HG02973 (cell line): ENCODE data around the gene FCN2.

ENCODE experiments used
- ATAC-seq: cut with Tn5 transposase; IDR thresholded peaks from one replicate; pipeline ENCODE4 v1.9.1; 2021; ENCODE audit warnings: moderate library complexity; ENCODE audit not compliant: unreplicated experiment

The FCN2 gene

DNA sequence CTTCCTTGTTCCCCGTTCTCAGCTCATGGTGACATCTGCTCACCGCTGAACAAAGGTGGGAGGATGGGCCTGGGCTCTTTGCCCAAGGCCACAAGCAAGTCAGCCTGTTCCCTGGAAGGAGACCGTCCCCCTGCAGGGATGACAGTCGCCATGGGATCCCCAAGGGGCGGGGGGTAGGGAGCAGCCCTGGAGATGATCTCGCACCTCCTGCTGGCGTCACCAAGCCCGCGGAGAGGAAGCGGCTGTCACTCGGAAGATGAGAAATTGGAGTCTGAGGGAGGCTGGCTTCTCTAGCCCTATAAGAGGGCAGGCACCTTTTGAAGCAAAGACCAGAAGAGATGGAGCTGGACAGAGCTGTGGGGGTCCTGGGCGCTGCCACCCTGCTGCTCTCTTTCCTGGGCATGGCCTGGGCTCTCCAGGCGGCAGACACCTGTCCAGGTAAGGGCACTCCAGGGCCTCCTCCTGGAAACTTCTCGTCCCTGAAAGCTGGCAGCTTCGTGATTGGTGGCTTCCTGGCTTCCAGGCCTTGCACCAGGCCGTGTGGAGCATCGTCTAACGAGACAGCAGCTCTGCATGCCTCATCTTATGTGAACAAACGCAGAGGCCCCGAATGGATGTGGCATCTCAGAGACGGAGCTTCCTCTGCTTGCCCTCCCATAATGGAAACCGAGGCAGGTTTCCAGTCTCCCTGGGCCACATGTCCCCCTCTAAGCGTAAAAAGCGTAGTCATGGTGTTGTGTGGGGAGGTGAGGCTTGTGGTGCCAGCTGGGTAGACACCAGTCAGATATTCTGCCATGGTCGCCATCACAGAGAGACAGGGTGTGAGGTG, at the start of gene FCN2:
Gene FCN2, plus strand, starts transcription at position 327 of the 829 bp plus-strand sequence. Its CDS starts 12 bp downstream, at position 339.
- no peak for ATAC-seq

DNA sequence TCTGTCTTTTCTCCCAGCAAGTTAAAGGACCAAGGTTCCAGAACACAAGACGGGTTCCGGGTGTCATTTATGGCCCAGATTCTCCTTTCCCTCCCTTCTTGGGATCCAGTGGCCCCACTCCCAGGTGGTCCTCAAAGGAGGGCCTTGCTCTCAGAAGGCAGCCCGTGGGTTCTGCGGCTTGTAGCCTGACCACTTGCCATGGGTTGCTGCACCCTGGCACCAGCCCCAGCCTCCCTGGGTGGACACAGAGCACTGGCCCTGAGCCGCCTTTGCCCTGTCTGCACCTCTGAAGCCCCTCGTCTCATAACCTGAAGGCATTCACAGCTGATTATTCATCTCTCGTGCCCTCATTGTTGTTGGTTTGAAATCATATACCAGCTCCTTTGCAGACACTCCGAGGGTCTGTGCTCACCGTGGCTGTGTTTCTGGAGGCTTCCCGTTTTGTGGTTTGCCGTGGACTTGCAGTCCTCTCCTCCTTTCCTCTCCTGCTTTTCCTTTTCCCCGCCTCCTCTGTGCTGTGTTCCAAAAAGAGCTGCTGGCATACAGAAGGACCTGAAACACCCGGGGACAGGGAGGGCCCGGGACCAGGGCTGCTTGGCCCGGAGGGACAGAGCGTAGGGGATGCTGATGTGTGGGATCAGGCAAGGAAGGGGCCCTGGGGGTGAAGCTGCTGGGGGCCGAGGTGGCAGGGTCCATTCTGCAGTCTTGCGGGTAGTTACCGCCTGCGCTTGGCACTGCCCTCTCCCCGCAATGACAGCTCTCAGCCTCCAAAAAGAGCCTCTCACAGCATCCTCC, 49.5 kb upstream of the FCN2 start:
- ATAC-seq, result no peak

DNA sequence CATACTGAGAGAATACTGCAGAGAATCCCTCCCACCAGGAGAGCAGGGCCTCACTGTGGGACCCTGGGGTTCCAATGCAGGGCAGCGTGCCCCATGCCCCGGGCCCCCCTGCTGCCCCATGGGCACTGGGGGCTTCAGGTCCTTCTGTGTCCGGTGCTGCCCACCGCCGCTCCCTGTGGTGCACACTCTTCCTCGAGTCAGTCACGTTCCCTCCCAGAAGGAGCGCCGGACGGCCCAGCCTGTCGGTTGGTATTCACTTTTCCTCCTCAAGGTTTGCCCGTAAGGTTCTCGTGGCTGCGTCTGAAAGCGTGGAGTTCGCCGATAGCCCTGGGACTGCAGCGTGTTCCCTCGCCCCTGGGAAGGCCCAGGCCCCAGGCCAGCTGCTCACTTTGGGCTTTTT, 48.1 kb upstream of the FCN2 start:
- no peak for ATAC-seq

DNA sequence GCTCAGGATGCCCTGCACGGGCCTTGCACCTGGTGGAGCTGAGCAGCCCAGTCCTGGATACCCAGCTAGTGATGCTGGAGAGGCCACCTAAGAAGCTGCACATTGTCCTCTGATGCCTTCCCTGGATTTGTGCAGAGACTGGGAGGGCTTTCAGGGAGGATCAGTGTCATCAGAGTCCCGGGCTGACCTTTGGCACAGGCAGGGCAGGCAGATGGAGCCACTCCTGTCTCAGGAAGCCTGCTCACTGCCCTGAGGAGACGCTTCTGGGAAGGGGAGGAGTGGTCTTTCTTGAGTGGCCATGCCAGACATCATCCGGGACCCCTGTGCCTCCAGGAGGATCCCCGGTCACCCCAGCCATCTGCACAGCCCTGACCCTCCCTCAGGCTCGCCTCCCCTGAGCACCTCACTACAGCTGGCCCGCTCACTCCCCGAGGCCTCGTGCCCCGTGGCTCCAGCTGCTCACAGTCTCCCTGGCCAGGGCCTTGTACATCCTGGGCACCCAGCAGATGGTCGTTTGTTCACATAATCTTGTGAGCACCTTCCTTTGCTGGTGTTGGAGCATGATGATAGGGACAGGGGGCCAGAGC, 47.2 kb upstream of the FCN2 start:
- no peak for ATAC-seq

DNA sequence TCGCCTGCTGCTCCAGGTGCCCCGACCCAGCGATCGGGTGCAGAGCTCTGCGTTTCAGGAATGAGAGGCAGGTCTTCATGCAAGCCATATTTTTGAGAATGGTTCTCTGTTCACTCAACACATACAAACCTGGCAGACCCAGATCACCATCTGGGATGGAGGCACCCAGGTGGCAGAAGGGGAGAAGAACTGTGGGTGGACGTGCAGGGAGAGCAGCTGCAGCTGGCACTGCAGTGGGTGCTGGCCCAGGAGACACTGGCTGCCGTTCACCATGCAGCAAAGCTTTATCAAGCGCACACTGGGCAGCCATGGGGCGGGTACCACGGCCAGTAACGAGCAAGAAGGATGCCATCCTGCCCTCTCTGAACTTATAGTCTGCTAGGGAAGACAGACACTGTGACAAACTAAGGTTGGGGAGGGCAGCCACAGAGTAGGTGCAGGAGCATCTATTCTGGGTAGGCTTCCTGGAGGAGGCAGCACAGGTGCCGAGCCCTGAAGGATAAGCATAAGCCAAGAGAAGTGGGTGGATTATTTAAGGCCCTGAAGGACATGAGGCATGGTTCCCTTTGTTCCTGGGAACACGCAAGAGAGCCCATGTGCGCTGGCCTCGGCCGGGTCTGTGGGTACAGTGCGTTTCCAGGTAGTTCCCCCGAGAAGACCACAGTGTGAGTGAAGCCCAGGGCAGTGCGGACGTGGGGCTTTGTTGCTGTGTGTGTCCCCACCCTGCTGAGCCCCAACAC, 46.2 kb upstream of the FCN2 start:
- ATAC-seq, result no peak

DNA sequence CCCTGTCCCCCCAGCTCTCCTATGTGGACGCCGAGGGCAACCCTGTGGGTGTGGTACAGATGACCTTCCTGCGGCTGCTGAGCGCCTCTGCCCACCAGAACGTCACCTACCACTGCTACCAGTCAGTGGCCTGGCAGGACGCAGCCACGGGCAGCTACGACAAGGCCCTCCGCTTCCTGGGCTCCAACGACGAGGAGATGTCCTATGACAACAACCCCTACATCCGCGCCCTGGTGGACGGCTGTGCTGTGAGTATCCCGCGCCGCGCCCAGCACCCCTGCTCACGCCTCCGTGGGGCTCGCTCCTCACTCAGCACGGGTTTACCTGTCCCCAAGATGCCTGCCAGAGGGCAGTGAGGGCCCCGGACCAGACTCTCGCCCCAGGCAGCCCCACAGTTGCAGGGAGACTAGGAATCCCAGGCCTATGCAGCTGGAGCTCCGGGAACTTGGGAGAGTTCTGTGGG, 45.6 kb upstream of the FCN2 start:
- no peak for ATAC-seq

DNA sequence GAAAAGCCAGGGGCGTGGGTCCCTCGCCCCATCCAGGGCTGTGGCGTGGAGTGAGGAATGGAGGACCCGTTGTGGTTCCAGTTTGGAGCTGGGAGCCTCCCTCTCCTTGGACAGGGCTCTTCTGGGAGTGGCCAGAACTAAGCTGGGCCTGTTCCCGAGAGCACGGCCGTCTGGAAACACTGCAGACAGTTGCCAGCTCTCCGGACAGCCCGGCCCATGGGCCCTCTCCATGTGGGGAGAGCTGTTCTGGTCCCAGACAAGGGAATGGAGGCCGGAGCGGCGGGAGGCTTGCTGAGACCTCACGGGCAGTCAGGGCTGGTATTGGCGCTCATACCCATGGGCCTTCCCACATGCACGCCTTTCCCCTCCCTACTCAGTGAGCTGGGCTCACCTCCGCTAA, 45.2 kb upstream of the FCN2 start:
- ATAC-seq, result no peak

DNA sequence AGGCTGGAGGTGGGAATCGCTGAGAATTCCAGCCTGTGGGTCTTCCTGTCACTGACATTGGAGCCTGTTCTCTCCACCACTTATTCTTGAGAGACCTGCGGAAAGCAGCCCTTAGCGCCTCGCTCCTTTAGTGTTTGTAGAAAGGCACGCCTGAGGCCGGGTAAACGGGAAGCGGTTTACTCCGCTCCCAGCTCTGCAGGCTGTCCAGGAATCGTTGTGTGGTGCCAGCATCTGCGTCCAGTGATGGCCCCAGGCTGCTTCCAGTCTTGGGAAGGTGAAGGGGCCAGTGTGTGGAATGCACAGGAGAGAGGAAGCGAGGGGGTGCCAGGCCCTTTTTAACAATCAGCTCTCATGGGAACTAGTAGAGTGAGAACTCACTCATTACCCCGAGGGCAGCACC, 44.6 kb upstream of the FCN2 start:
- ATAC-seq, result no peak

DNA sequence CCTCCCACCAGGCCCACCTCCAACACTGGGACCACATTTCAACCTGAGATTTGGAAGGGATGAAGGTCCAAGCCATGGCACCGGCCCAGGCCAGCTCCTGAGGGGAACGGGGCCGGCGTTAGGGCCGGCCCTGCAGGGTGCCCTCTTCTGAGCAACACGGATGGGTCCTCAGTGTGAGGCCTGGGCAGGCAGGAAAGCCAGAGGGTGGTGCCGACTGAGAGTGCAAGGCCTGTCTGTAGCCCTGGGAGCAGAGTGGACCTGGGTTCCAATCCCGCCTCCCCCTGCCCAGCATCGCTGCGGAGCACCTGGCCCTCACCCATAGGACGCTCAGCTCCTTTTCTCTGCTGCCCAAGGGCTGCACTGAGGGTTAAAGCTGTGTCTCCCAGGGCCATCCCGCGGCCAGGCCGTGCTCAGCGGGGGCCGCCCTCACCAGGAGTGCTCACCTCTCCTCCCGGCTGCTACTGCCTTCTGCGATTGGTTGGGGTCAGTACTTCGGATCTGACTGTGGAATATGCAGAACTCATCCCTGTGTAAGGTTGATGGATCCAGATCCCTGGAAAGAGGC, 44.1 kb upstream of the FCN2 start:
- ATAC-seq, result no peak

DNA sequence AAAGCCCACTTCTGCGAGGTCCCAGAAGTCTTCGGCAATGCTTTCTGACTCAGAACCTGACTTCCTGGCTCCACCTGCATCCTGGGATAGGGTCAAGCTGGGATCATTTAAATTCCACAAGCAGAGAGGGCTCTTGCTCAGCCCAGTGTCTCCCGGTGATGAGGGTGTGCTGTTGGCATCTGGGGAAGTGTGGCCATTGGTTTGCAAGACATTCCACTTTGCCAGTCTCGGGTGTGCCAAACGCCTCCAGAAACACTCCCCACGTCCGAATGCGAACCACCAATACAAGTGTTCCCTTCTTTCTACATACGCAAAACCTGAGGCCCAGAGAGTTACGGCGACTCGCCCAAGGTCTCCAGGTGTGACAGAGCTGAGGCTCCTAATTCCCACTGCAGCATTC, 43.1 kb upstream of the FCN2 start:
- ATAC-seq, result no peak

DNA sequence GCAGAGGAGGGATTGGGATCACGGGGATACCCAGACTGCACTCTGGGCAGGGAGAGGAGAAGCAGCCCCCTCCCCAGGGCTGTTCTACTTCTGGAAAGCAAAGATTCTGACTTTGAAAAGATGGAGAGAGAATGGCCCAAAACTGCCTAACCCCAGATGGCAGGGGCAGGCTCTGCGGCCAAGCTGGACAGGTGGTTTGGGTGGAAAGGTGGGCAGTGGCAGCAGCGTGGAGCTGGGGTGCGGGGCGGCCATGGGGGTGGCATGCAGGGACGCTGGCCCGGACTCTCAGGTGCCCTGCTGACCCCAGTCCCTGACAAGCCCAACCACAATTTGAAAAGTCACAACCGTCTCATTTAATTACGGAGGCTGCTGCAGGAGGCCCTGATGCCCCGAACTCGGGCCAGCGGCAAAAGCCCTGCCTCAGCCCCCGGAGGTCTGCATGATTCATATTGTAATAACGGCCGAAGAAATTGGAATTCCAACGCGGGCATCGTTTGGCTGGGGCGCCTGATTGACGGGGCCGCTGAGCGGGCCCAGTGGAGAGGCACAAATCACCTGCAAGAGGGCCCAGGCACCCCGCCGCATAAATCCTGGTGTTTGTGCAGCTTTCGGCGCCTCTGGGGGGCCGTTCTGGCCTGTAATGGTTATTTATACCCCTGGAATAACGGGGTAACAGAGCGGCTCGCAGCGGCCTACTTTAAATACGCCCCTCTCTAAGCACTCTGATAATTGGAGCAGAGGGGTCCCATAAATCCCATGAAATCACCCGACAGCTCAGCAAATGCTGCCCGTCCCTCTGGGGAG, 41.8 kb upstream of the FCN2 start:
- ATAC-seq, result no peak

DNA sequence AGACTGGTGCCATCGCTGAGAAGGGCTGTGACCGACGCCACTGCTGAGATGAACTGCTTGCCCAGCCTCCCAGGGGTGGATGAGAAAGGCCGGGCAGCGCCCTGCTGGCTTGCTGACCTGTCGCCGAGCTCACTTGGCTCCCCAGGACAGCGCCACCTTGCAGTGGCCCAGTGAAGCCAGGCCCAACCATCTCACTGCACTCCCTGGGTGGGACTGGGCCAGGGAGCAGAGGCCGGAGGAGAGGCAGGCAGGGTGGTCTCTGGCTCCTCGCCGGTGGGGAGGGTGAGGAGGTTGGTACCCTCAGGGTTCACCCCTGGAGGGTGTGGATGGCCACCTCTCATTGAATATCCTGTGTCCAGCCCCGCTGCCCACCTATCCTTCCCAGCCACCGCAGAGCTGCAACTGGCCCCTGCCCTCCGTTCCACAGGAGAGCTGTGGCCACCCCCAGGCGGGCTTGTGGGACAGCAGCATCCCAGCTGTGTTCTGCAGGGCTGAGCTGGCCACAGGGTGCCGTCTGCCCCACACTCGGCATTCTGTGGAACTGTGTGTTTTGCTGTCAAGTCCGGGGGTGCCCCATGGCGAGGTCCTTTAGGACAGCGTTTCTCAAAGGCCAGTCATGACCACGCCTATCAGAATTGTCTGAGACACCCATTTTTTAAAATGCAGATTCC, 41.0 kb upstream of the FCN2 start:
- ATAC-seq, result no peak

DNA sequence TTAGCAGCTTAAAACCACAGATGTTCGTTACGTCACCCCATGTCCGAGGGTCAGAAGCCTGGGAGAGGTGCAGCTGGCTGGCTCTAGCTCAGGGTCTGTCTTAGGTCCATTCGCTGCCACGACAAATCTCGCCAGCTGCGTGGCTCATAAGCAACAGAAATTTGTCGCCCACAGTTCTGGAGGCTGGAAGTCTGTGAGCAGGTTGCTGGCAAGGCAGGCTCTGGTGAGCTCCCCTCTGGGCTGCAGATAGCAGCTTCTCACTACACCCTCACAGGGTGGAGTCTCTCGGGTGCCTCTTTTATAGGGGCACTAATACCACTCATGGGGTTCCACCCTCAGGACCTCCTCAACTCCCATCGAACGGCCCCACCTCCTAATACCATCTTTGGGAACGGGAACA, 40.1 kb upstream of the FCN2 start:
- ATAC-seq, result no peak

DNA sequence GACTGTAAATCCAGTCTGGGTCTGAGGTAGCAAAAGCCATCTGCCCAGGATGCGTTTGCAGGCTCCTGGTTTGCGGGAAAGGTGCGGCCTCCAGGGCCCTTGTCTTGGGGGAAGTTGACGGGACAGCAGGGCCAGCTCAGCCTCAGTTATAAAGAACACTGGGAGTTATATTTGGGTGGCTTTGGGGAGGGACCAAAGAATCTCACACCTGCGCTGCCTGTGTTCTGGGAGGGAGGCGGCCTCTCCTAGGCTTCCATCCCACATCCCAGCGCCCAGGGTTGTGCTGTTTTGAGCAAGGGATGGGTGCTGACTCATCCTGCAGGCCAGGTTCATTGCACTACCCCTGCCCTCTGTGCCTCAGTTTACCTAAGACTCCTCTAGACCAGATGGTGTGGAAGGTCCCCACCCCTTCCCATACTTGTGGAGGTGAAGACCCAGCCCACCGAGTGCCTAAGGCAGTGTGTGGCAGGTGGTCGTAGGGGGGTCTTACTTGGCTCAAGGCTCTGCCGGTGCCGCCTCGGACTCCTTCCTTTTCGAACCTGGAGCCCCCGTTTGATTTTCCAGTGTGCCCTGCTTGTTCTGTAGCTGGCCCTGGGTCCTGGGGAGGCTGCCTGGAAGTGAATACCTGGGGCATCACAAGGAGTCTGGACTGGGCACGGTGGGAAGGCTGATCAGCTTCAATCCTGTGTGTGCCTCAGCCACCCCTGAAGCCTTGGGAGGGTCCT, 39.3 kb upstream of the FCN2 start:
- no peak for ATAC-seq

DNA sequence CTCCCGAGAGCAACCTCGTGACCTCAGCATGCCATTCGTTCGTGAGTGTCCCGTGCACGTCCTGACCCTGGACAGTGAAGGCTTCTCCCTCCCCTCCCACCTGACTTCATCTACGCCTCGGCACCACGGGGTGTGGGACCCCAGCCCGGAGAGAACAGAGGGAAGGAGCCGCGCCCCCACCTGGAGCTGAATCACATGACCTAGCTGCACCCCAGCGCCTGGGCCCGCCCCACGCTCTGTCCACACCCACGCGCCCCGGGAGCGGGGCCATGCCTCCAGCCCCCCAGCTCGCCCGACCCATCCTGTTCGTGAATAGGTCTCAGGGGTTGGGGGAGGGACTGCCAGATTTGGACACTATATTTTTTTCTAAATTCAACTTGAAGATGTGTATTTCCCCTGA, 38.3 kb upstream of the FCN2 start:
- no peak for ATAC-seq

DNA sequence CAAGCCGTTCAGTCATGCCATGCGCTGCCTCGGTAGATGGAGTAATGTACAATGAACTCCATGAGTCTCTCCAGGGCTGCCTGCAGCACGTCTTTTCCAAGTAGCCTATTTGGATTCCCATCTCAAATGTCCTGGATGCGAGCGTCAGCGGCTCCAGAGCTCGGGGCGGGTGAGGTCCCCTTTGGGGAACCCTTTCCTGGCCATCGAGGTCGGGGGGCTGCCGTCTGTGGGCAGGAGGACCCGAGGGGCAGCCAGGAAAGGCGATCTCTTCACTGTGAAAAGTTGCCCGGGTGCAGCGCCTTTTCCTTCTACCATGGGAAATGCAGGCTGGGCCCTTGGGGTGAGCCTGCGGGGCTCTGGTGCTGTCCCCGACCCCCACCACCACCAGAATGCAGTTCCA, 36.9 kb upstream of the FCN2 start:
- ATAC-seq, result no peak

DNA sequence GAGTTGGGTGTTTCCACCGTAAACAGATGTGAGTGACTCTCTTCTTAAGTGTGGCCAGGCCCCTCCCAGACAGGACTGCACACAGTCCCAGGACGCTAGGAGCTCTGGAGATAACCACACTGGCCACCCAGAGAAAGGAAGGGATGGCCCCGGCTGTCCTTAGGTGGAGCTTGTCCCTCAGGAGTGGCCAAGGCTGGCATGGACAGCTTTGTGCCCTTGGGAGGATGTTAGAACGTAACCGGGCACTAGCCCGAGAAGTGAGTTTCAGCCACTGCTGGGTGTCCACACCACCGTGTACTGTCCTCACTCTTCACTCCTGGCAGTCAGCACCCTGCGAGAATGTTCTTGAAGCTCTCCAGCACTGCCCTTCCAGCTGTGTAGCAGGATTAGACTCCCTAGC, 35.8 kb upstream of the FCN2 start:
- no peak for ATAC-seq

DNA sequence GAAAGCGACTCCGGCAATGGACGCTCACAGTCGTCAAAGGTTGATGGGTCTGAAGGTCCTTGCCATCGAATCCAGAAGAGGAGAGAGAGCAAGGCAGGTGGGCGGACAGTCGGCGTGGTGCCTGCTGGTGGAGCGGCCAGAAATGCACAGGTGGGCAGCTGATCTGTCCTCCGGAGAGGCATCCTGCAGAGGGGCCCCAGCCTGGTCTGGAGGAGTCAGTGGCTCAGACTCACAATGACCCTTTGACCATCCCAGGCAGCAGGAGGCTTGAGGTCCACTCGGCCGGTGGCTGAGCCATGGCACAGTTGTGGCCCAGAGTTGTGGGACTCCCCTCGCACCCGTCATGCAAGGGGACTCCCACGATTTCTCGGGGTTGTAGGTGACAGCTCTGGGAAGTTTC, 34.4 kb upstream of the FCN2 start:
- no peak for ATAC-seq

DNA sequence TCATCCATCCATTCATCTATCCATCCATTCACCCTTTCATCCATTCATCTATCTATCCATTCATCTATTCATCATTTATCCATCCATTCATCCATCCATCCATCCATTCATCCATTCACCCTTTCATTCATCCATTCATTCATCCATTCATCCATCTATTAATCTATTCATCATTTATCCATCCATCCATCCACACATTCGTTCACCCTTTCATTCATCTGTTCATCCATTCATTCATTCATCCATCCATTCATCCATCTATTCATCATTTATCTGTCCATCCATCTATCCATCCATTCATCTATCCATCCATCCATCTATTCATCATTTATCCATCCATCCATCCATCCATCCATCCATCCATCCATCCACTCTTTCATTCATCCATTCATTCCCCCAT, 33.9 kb upstream of the FCN2 start:
- ATAC-seq, result no peak
